Measurements from ENCODE around the gene ALK.

- no peak for TF ChIP-seq REST (IDR thresholded peaks at IDR 0.05; ENCODE audit: insufficient read depth in 1 of 2, low read depth in 2 of 2, low read length in 2 of 2)
- TF ChIP-seq POLR2AphosphoS5 (IDR thresholded peaks at IDR 0.05; ENCODE audit: low read depth, low read length): no peak
- TF ChIP-seq TAF1 (IDR thresholded peaks at IDR 0.05; ENCODE audit: borderline replicate concordance, insufficient read depth, low read length): no peak
- TF ChIP-seq FOXP2 (optimal IDR thresholded peaks at IDR 0.05; ENCODE audit: borderline replicate concordance, extremely low read depth, extremely low read length, insufficient read depth): no peak
- no peak for TF ChIP-seq SIN3A (IDR thresholded peaks at IDR 0.05; ENCODE audit: borderline replicate concordance, insufficient read depth, low read length)
These were observed 746.4 kb downstream of the ALK start for GRCh38 chr2:29174937-29175336.
